GM23338 (cell line): Measurements from ENCODE around the gene GUCY1A2. TPM values are rescaled to one million over a fixed set of nuclear protein-coding genes. Genes with fewer than 3 reads are reported as not detected.

Source experiments
- ATAC-seq: fragments of 200-7000 bp; cut with Tn5 transposase; 3 replicates; pipeline ENCODE4 v1.9.1; 2020
- DNase-seq: peaks from one replicate; pipeline ENCODE4 v3.0.0-alpha.2; 2015; ENCODE audit warnings: low spot score
- H2AFZ ChIP-seq: fragments of 200-600 bp; sonication (generic); 2 replicates; pipeline ENCODE4 v1.8.0; 2016; ENCODE audit warnings: antibody characterized with exemption, mild to moderate bottlenecking, moderate library complexity
- H3F3A ChIP-seq: fragments of 200-600 bp; sonication (generic); replicated peaks from 2 replicates; pipeline ENCODE4 v1.8.0; 2017; ENCODE audit warnings: antibody characterized with exemption, mixed run types, low read depth
- H3K27ac ChIP-seq: fragments of 200-600 bp; sonication (generic); 2 replicates; pipeline ENCODE4 v1.6.1; 2016; ENCODE audit warnings: low read depth
- H3K27me3 ChIP-seq: fragments of 200-600 bp; sonication (generic); 2 replicates; pipeline ENCODE4 v1.8.0; 2016; ENCODE audit warnings: mild to moderate bottlenecking, mixed run types, moderate library complexity; ENCODE audit not compliant: insufficient read depth
- H3K36me3 ChIP-seq: fragments of 200-600 bp; sonication (generic); 2 replicates; pipeline ENCODE4 v1.8.0; 2016; ENCODE audit warnings: mild to moderate bottlenecking; ENCODE audit not compliant: insufficient read depth
- H3K4me1 ChIP-seq: fragments of 200-600 bp; sonication (generic); 2 replicates; pipeline ENCODE4 v1.8.0; 2016; ENCODE audit warnings: mild to moderate bottlenecking, moderate library complexity; ENCODE audit not compliant: insufficient read depth
- H3K4me2 ChIP-seq: fragments of 200-600 bp; sonication (generic); 2 replicates; pipeline ENCODE4 v1.7.1; 2017; ENCODE audit warnings: mixed run types
- H3K4me3 ChIP-seq: fragments of 200-600 bp; sonication (generic); 2 replicates; pipeline ENCODE4 v1.6.1; 2016; ENCODE audit warnings: mixed run types
- H3K79me2 ChIP-seq: fragments of 200-600 bp; sonication (generic); replicated peaks from 2 replicates; pipeline ENCODE4 v1.8.0; 2017; ENCODE audit warnings: mild to moderate bottlenecking; ENCODE audit not compliant: insufficient read depth
- H3K9me2 ChIP-seq: fragments of 200-600 bp; sonication (generic); 2 replicates; pipeline ENCODE4 v1.8.0; 2017; ENCODE audit not compliant: insufficient read depth
- H4K20me1 ChIP-seq: fragments of 200-600 bp; sonication (generic); replicated peaks from 2 replicates; pipeline ENCODE4 v1.8.0; 2017; ENCODE audit warnings: mild to moderate bottlenecking; ENCODE audit not compliant: insufficient read depth
- H3K27ac Mint-ChIP-seq: 2 replicates; pipeline ENCODE4 v1.8.0; 2020; ENCODE audit warnings: inconsistent platforms, mild to moderate bottlenecking, moderate library complexity, mixed read lengths
- H3K27me3 Mint-ChIP-seq: 3 replicates; pipeline ENCODE4 v1.8.0; 2022; ENCODE audit warnings: low read depth, mild to moderate bottlenecking, moderate library complexity, mixed read lengths, inconsistent platforms; ENCODE audit not compliant: insufficient read depth, poor library complexity
- H3K36me3 Mint-ChIP-seq: 3 replicates; pipeline ENCODE4 v1.8.0; 2021; ENCODE audit warnings: low read depth, mild to moderate bottlenecking, inconsistent platforms, moderate library complexity, mixed read lengths
- H3K4me1 Mint-ChIP-seq: 3 replicates; pipeline ENCODE4 v1.8.0; 2020; ENCODE audit warnings: mild to moderate bottlenecking, inconsistent platforms, mixed read lengths
- H3K4me3 Mint-ChIP-seq: 3 replicates; pipeline ENCODE4 v1.8.0; 2021; ENCODE audit warnings: moderate library complexity, mild to moderate bottlenecking, inconsistent platforms, mixed read lengths
- H3K9me3 Mint-ChIP-seq: 3 replicates; pipeline ENCODE4 v1.8.0; 2020; ENCODE audit warnings: moderate library complexity, mild to moderate bottlenecking, inconsistent platforms, mixed read lengths
- CREB1 ChIP-seq: fragments of 250-450 bp; sonication (Bioruptor Pico); IDR thresholded peaks from 2 replicates; pipeline ENCODE4 v1.5.0; 2020; ENCODE audit warnings: low read depth, mild to moderate bottlenecking, moderate library complexity
- ETS1 ChIP-seq: IDR thresholded peaks from 2 replicates; pipeline ENCODE4 v1.6.1; 2016; ENCODE audit warnings: antibody characterized with exemption
- EZH2 ChIP-seq: fragments of 200-600 bp; sonication (generic); IDR thresholded peaks from one replicate; pipeline ENCODE4 v1.8.0; 2017; ENCODE audit warnings: antibody characterized with exemption, mild to moderate bottlenecking, low read depth; ENCODE audit not compliant: unreplicated experiment
- EZH2phosphoT487 ChIP-seq: fragments of 200-600 bp; sonication (generic); IDR thresholded peaks from one replicate; pipeline ENCODE4 v1.8.1; 2018; ENCODE audit warnings: antibody characterized with exemption; ENCODE audit not compliant: unreplicated experiment
- JUNB ChIP-seq: IDR thresholded peaks from one replicate; pipeline ENCODE4 v1.6.1; 2016; ENCODE audit warnings: antibody characterized with exemption; ENCODE audit not compliant: unreplicated experiment
- NANOG ChIP-seq: IDR thresholded peaks from 2 replicates; pipeline ENCODE4 v1.6.1; 2016; ENCODE audit warnings: antibody characterized with exemption, borderline replicate concordance
- POLR2AphosphoS5 ChIP-seq: IDR thresholded peaks from 2 replicates; pipeline ENCODE4 v1.6.1; 2016; ENCODE audit warnings: antibody characterized with exemption, low read depth
- REST ChIP-seq: IDR thresholded peaks from one replicate; pipeline ENCODE4 v1.6.1; 2018; ENCODE audit warnings: antibody characterized with exemption; ENCODE audit not compliant: unreplicated experiment
- STAT1 ChIP-seq: IDR thresholded peaks from one replicate; pipeline ENCODE4 v1.6.1; 2016; ENCODE audit warnings: antibody characterized with exemption; ENCODE audit not compliant: unreplicated experiment
- ZNF114 ChIP-seq: fragments of 250-450 bp; sonication (Bioruptor Pico); IDR thresholded peaks from 2 replicates; pipeline ENCODE4 v1.5.0; 2020; ENCODE audit warnings: mild to moderate bottlenecking, moderate library complexity
- ZNF331 ChIP-seq: fragments of 250-450 bp; sonication (Bioruptor Pico); IDR thresholded peaks from 2 replicates; pipeline ENCODE4 v1.5.0; 2020; ENCODE audit warnings: low read depth, mild to moderate bottlenecking, moderate library complexity
- polyA plus RNA-seq: library from polyadenylated mRNA; unstranded; fragments of >200 nt; fragmentation: Nextera tagmentation; extraction: Ambion mirVana; gene quantifications from 2 replicates; pipeline ENCODE4 v1.2.1, GENCODE V29; 2016
- total RNA-seq: library from RNA; depleted of rRNA; stranded (reverse); fragments of >200 nt; shearing (Covaris generic); gene quantifications from 2 replicates; pipeline ENCODE4 v1.2.3, GENCODE V29; 2014
- TF ChIP-seq, protein P1 (sequence below), 2 experiments: fragments of 200-600 bp in 1 of 2; sonication (generic) in 1 of 2; conservative IDR thresholded peaks; 2 replicates each; pipeline versions ENCODE4 v1.5.1 to v1.6.1; 2016 to 2017; ENCODE audit warnings: antibody characterized with exemption in 2 of 2, low read depth in 2 of 2, mild to moderate bottlenecking in 2 of 2, moderate library complexity in 1 of 2

Gene GUCY1A2
- total and polyA plus RNA-seq, 2 experiments from 2014 or later: 0.36 to 1.4 TPM

DNA sequence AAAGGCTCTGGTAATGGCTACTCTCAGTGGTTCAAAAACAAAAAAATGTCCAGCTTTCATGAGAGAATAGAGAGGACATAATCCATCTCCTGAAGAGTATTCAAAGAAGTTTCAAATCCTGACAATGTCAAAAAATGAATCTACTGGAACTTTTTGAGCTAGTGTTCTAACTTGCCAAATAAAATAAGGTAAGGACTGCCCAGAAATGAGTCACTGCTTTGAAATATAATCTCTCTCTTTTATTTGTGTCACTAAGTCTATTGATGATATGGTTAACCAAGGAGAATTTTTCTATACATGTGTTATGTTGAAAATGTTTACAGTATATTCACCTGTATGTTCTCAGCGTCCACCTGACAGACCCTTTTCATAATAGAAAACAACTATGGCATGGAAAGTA, 3.4 kb downstream of the GUCY1A2 start (continued):
- no peak for TF ChIP-seq ZNF114 (CRISPR knock-in tag)
- no peak for TF ChIP-seq EZH2phosphoT487
- TF ChIP-seq STAT1: no peak
- no peak for TF ChIP-seq NANOG
- no peak for TF ChIP-seq REST
- no peak for TF ChIP-seq ETS1
- TF ChIP-seq CREB1 (CRISPR knock-in tag): no peak
- no peak for TF ChIP-seq ZNF331 (CRISPR knock-in tag)

GRCh38 chr11:107011977-107012376, 6.3 kb downstream of the GUCY1A2 start:
- ATAC-seq (no peak), DNase-seq (no peak)
- Histone ChIP-seq H3K79me2 (no peaks in the 10 kb centered on the region), H3K4me3 (no peak overlapping the region), H3K27ac (no peak overlapping the region), H3K27me3 (peaks cover 11% of the 10 kb centered on the region; the same call in 1 of the 2 replicates), H3F3A (no peaks in the 10 kb centered on the region), H3K9me2 (no peaks in the 10 kb centered on the region), H3K4me1 (peaks cover 5% of the 10 kb centered on the region), H2AFZ (no peak overlapping the region), H3K36me3 (no peaks in the 10 kb centered on the region), H3K4me2 (no peak overlapping the region), H4K20me1 (no peaks in the 10 kb centered on the region)
- Mint-ChIP-seq H3K36me3 (no peaks in the 10 kb centered on the region; the same call in 2 of the 3 replicates), H3K27ac (no peak overlapping the region), H3K9me3 (no peaks in the 10 kb centered on the region), H3K27me3 (peaks cover 3% of the 10 kb centered on the region), H3K4me3 (no peak overlapping the region), H3K4me1 (peaks cover 13% of the 10 kb centered on the region)
- TF ChIP-seq, protein P1, sequence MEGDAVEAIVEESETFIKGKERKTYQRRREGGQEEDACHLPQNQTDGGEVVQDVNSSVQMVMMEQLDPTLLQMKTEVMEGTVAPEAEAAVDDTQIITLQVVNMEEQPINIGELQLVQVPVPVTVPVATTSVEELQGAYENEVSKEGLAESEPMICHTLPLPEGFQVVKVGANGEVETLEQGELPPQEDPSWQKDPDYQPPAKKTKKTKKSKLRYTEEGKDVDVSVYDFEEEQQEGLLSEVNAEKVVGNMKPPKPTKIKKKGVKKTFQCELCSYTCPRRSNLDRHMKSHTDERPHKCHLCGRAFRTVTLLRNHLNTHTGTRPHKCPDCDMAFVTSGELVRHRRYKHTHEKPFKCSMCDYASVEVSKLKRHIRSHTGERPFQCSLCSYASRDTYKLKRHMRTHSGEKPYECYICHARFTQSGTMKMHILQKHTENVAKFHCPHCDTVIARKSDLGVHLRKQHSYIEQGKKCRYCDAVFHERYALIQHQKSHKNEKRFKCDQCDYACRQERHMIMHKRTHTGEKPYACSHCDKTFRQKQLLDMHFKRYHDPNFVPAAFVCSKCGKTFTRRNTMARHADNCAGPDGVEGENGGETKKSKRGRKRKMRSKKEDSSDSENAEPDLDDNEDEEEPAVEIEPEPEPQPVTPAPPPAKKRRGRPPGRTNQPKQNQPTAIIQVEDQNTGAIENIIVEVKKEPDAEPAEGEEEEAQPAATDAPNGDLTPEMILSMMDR (conservative IDR thresholded peaks at IDR 0.05; ENCODE audit: low read depth in 2 of 2): no peak
- TF ChIP-seq EZH2: no peak
- no peak for TF ChIP-seq JUNB
- TF ChIP-seq NANOG: no peak
- TF ChIP-seq ZNF331 (CRISPR knock-in tag): no peak
- no peak for TF ChIP-seq CREB1 (CRISPR knock-in tag)
- TF ChIP-seq REST: no peak
- no peak for TF ChIP-seq EZH2phosphoT487
- TF ChIP-seq ETS1: no peak
- TF ChIP-seq POLR2AphosphoS5: no peak
- no peak for TF ChIP-seq ZNF114 (CRISPR knock-in tag)
